Measurements from ENCODE around the gene ESPN.
A peak's percentile ranks its signal among the peaks of the same experiment; 100 is the strongest.

The ESPN gene

GRCh38 chr1:6409053-6409452 is 15.5 kb upstream of the ESPN start:
- DNase-seq, result no peak

GRCh38 chr1:6409733-6410132 is 14.8 kb upstream of the ESPN start:
- no peak for DNase-seq

GRCh38 chr1:6410248-6410893 is 14.2 kb upstream of the ESPN start:
- no peak for DNase-seq

- no peak for DNase-seq
Observed at GRCh38 chr1:6412896-6413295, 11.7 kb upstream of the ESPN start.

GRCh38 chr1:6414443-6414844 is 10.1 kb upstream of the ESPN start:
- DNase-seq, result peak; percentile 69

DNA sequence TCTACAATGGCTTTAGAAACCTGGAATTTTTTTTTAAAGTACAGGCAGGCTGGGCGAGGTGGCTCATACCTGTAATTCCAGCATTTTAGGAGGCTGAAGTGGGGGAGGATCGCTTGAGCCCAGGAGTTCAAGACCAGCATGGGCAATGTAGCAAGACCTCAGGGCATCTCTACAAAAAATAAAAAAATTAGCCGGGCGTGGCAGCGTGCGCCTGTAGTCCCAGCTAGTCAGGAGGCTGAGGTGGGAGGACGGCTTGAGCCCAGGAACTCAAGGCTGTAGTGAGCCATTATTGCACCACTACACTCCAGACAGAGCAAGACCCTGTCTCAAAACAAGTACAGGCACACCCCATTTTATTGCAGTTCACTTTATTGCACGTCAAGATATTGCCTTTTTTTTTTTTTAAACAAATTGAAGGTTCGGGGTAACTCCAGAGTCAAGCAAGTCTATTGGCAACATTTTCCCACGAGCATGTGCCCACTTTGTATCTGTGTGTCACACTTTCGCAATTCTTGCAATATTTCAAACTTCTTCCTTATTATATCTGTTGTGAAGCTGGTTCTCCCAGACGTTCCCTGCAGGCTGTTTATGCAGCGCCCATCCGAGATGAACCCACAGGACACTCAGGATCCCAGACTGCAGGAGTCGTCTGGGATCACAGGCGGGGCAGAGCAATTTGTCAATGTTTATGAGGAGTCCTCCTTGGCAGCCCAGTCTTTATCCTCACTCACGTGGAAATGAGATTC is 9.5 kb upstream of the ESPN start:
- DNase-seq, result no peak

GRCh38 chr1:6416295-6416656 is 8.3 kb upstream of the ESPN start:
- DNase-seq, result no peak

DNA sequence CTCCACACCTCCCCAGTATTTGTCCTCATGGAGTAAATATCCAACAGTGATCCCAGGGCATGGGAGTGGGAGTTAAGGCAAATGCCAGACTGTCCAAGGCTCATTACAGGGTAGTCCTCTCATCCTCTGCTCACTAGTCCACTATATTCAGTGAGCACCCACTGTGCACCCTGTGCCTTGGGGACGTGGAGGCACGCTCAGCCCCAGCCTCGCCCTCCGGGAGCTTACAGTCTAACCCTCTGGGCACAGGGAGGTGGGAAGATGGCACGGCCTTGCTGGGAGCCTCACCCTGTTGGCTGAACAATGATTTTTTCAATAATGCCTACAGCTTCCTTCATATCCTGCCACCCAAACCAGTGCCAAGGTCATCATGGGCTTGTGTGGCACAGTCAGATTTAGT is 7.7 kb upstream of the ESPN start:
- no peak for DNase-seq

DNA sequence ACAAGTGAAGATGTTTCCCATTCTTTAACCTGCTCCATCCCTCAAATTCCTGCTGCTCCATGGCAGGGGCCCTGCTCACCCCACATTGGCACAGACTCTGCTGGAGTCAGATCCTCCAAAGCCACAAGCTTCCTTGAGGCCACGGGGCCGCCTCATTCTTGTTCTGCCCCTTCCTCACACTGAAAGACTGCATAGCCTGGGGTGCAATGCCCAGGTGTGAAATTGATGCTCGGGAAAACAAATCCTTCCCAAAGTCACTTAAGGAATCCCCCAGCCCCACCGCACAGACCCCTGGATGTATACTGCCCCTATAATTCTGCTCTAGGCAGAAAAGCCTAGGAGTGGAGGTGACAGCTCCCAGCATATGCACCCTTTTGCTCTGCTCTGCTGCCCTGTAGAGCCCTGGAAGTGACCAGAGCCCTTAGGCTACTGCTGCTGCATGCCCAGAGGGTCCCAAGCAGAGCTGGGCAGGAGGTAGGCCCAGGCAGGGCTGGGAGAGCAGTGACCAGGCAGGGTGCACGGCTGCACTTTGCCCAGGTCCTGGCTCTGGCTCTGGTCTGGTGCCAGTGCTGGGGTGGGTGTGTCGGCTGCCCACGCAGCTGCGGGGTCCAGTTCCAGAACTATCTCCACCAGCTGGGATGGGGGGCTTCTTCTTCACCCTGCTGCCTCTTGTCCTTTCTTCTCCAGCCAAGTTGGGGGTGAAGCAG is 6.5 kb upstream of the ESPN start:
- DNase-seq, result no peak

DNA sequence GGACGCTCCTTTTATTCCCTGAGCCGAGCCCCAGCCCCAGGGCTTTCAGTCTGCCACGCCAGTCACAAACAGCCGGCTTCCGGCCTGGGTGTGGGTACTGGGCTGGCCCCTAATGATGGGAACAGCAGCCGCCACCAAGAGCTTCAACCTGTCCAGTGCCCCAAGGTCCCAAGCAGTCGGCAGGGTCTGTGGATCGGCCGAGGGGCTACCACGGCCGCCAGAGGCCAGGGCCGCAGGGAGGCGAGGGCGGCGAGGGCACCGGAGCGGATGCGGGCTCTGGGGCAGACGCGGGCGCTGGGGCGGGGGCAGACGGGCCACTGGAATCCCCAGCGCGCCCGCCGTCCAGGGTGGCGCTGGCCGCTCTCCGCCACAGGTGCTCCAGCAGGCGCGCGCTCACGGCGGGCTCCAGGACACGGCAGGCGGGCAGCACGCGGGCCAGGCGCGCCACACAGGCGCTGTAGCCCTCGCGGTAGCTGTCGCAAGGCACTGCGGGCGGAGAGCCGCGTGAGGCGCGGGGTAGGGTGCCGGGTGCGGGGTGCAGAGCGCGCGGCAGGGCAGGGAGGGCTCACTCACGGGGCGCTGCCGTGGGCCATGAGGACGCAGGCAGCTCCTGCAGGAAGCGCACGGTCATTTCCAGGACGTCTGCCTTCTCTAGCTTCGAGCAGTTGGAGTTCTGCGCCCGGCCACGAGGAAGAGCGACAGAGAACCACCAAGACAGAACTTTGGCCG is 5.7 kb upstream of the ESPN start:
- no peak for DNase-seq

GRCh38 chr1:6419397-6419803 is 5.2 kb upstream of the ESPN start:
- no peak for DNase-seq

GRCh38 chr1:6419804-6420453 is 4.6 kb upstream of the ESPN start, which contains the start of gene HES2:
HES2 (minus strand) TSS chr1:6419919; CDS start chr1:6419820, 99 bp downstream.
- no peak for DNase-seq

DNA sequence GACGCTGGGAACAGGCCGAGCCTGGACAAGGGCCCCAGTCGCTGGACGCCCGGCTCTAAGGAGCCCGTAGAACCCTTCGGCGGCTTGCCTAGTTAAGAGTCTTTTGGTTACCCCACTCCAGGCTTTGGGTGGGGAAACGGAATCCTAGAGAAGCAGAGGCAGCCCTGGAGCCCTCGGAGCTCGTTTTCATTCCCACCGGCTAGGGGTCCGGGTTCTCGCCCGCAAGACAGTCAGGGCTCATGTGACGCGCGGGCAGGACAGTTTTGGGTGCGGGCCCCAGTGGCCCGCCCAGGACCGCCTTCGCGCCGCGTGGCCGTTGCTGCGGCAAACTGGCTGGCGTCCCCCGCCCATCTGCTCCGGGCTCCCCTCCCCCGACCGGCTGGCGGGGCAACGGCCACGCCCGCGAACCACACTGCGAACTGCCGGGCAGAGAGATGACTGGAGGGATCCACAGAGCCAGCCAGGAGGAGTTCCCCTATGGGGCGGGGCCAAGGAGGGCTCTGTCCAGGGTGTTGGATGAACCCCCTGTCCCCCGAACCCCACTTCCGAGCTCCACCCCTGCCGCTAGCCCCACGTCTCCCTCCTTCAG is 4.0 kb upstream of the ESPN start:
- DNase-seq, result no peak

GRCh38 chr1:6421266-6421665 is 3.3 kb upstream of the ESPN start:
- no peak for DNase-seq

DNA sequence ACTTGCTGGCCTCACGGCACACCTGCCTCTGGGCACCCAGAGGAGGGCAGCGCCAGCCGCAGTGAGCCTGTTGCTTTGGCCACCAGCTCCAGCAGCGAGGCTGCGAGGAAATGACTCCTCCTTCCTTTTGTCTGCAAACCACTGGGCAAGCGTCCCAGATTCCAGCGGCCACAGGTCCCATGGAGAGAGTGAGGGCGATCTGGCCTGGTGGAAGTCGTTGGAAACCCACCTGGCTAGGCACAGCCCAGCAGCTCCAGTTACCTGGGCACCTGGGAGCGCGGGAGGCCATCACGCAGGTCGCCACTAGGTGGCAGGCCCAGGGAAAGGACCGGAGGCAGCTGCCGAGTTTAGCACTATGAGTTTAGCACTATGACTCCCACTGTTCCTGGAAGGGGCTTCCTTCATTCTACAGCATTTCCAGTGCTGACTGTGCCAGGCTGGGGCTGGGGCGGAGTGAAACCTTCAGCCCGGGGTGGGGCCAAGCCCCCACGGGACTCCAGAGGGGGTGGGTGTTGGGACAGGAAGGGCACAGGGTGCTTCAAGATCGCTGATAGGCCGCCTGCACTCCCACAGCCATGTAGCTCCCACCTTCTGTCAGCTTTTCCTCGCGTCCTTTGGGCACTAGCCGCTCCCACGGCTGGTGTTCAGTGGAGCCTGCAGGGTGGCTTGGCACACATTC is 1.1 kb upstream of the ESPN start:
- peak; percentile 81 for DNase-seq

GRCh38 chr1:6424000-6424565 is 493 bp upstream of the ESPN start:
- no peak for DNase-seq

DNA sequence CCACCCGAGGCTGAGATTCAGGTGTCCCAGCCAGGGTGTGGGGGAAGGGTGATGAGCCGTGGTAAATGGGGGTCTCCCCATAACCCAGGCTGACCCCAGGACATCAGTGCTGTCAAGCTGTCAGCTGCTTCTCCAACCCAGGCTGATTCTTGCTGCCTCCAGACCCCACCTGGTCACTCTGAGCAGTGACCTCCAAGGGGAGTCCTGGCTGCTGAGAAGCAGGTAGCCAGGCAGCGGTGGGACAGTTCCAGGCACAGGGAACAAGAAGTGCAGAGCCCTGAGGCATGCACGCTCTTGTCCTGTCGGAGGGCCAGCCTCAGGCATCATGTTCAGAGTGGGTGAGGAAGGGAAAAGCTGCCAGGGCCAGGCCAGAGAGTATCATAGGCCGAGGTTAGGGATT is 1.1 kb downstream of the ESPN start:
- no peak for DNase-seq

GRCh38 chr1:6426277-6426971 is 1.8 kb downstream of the ESPN start:
- no peak for DNase-seq

DNA sequence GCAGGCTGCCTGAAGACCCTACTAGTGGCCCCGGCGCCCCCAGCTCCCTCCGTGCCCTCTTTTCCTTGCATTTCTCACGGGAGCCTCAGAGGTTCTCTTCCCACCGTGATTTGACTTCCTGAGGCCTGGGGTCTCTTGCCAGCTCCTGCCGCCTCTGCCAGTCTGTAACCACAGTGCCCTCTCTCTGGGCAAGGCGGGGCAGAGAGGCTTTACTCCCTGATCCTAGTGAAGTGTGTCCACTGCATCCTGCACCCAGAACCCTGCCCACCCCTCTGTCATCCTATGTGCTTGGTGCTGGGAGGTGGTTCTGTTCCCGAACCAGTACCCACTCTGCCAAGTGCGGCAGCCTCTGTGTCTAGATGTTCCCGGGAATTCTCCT is 2.4 kb downstream of the ESPN start:
- DNase-seq, result no peak

DNA sequence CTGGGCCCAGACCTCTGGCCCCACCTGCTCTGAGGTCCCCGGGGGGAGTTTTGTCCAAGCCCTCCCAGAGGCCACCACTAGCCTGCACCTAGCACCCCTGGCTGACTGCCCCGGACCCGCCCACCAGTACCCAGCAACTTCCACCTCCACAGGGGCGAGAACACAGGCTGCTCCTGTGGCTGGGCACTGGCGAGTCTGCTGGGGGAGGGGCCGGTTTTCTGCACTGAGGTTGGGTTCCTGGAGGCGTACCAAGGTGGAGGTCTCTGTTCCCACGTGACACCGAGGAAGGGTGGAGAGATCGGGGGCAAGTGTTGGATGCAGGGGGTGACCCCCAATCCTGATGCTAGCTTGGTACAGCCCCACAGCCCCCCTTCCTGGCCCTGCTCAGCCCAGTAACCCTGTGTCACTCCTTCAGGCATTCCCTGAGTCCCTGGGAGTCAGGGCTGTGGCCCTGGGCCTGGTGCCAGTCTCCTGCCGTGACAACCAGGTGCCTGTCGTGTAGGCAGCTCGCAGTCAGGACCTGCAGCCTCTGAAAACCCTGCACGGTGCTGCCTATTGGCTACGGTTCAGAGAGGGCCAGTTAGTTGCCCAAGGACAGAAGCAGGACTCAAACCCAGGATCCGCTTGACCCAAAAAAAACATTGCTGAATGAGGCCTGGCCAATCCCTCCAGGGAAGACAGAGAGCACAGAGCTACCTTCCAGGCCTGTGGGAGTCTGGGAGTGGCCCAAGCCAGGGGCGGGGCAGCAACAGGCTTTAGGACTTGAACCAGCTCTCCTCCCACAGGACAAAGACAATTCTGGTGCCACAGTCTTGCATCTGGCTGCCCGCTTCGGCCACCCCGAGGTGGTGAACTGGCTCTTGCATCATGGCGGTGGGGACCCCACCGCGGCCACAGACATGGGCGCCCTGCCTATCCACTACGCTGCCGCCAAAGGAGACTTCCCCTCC is 3.1 kb downstream of the ESPN start:
- no peak for DNase-seq

All from activated CD4-positive, alpha-beta T cell treated with anti-CD3 and anti-CD28 coated beads for 48 hours (primary cell).